DMS53 treated with DMSO at 0.1 percent for 48 hours (cell line): ENCODE measurements around the gene CBX5.
"Not testable (repeated sequence)": the region's sequence is repeated elsewhere in the genome, so short reads cannot be mapped to it uniquely, and the experiment has no call there.

ENCODE experiments used
- DNase-seq: peaks from one replicate; lab custom pipeline; 2025; ENCODE audit not compliant: unreplicated experiment; lab: John Stamatoyannopoulos, UW

The CBX5 gene

GRCh38 chr12:54270345-54270744 lies 9.6 kb downstream of the CBX5 start:
- no peak for DNase-seq

GRCh38 chr12:54266852-54267251 lies 13.1 kb downstream of the CBX5 start:
- no peak for DNase-seq

GRCh38 chr12:54265364-54265812 lies 14.5 kb downstream of the CBX5 start:
- no peak for DNase-seq

- no peak for DNase-seq
These were observed 17.5 kb downstream of the CBX5 start for GRCh38 chr12:54262403-54262925.

- no peak for DNase-seq
These were observed 18.0 kb downstream of the CBX5 start for GRCh38 chr12:54261815-54262402.

GRCh38 chr12:54259194-54260011 lies 20.5 kb downstream of the CBX5 start:
- DNase-seq = peak; percentile 89

GRCh38 chr12:54258201-54258681 lies 21.7 kb downstream of the CBX5 start:
- no peak for DNase-seq

GRCh38 chr12:54257332-54257731 lies 22.6 kb downstream of the CBX5 start:
- DNase-seq = no peak

GRCh38 chr12:54253240-54253639 lies 26.7 kb downstream of the CBX5 start:
- DNase-seq = no peak

- peak; percentile 32 for DNase-seq
These were observed 28.1 kb downstream of the CBX5 start for GRCh38 chr12:54251667-54252284.

- DNase-seq = no peak
These were observed 30.4 kb downstream of the CBX5 start for GRCh38 chr12:54249489-54249888.

- DNase-seq = no peak
These were observed 33.8 kb downstream of the CBX5 start for GRCh38 chr12:54246011-54246641.

GRCh38 chr12:54240971-54241588 lies 38.8 kb downstream of the CBX5 start:
- DNase-seq = no peak

GRCh38 chr12:54240129-54240528 lies 39.8 kb downstream of the CBX5 start:
- no peak for DNase-seq

- no peak for DNase-seq
These were observed 40.3 kb downstream of the CBX5 start for GRCh38 chr12:54239620-54240019.

GRCh38 chr12:54238531-54238930 lies 41.4 kb downstream of the CBX5 start:
- no peak for DNase-seq

GRCh38 chr12:54232790-54233189 lies 47.1 kb downstream of the CBX5 start:
- no peak for DNase-seq

- DNase-seq = not testable (repeated sequence)
These were observed 48.7 kb downstream of the CBX5 start for GRCh38 chr12:54231269-54231668.

- no peak for DNase-seq
These were observed 49.4 kb downstream of the CBX5 start for GRCh38 chr12:54230555-54230954.

- DNase-seq = no peak
These were observed 50.2 kb downstream of the CBX5 start for GRCh38 chr12:54229624-54230212.
